Ovary (tissue), 3 donors: Measurements from ENCODE around the gene LAMB4.

Source experiments
- CTCF ChIP-seq, 3 donors: fragments of 450-650 bp in 2 of 3; fragments of 200-600 bp in 1 of 3; IDR thresholded peaks; one replicate each; pipeline versions ENCODE4 v1.5.1 to v1.8.0; 2016 to 2022; ENCODE audit warnings: antibody characterized with exemption in 3 of 3, mild to moderate bottlenecking in 1 of 3
- EP300 ChIP-seq: sonication (generic); formaldehyde crosslinking; IDR thresholded peaks from one replicate; pipeline ENCODE4 v1.6.1; 2017; ENCODE audit warnings: antibody characterized with exemption
- donor health status: DM: no; HTN: no; CAD: no.

DNA sequence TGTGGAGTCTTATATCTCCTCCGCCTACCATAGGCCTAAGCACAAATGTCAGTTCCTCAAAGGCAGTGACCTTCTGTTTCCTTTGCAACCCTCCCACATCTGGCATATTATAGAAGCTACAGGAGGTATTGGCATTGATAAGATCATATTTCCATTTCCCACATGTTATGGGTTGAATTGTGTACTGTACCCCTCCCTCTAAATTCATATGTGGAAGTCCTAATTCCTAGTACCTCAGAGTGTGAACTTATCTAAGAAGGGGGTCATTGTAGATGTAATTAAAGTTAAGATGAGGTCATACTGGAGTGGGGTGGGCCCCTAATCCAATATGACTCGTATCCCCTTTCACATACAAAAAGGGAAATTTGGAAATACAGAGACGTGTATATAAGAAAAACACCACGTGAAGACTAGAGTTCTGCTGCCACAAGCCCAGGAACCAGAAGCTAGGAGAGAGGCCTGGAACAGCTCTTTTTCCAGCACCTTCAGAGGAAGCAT is 6.1 kb upstream of the LAMB4 start:
- TF ChIP-seq CTCF (IDR thresholded peaks at IDR 0.05), result no peak
- no peak for TF ChIP-seq EP300
